Lung (tissue), 12 donors: ENCODE data around the gene SHMT1. TPM values are rescaled to one million over a fixed set of nuclear protein-coding genes. Genes with fewer than 3 reads are reported as not detected.

ENCODE experiments used
- ATAC-seq: fragments of 200-7000 bp; cut with Tn5 transposase; one replicate; pipeline ENCODE4 v1.9.1; 2020; ENCODE audit warnings: moderate number of reproducible peaks; ENCODE audit not compliant: insufficient read depth, low FRiP score
- DNase-seq, 3 donors: peaks; one replicate each; pipeline ENCODE4 v3.0.0-alpha.2; 2013 to 2017
- H3K27ac ChIP-seq, 2 donors: one replicate each; pipeline ENCODE4 v1.5.1; 2013; ENCODE audit warnings: mild to moderate bottlenecking in 2 of 2, moderate library complexity in 2 of 2, control low read depth in 1 of 2, inconsistent platforms in 1 of 2, low read depth in 1 of 2, low read length in 1 of 2
- H3K27me3 ChIP-seq, 3 donors: one replicate each; pipeline ENCODE4 v1.5.1; 2013; ENCODE audit warnings: low read length in 2 of 3; ENCODE audit not compliant: control insufficient read depth in 3 of 3, insufficient read depth in 3 of 3
- H3K36me3 ChIP-seq, 4 donors: one replicate each; pipeline ENCODE4 v1.5.1; 2013; ENCODE audit warnings: low read length in 4 of 4, mild to moderate bottlenecking in 1 of 4, moderate library complexity in 1 of 4; ENCODE audit not compliant: control insufficient read depth in 4 of 4, insufficient read depth in 4 of 4
- H3K4me1 ChIP-seq, 5 donors: one replicate each; pipeline ENCODE4 v1.5.1; 2013; ENCODE audit warnings: low read length in 5 of 5, mild to moderate bottlenecking in 2 of 5, moderate library complexity in 1 of 5; ENCODE audit not compliant: control insufficient read depth in 5 of 5, insufficient read depth in 5 of 5
- H3K4me3 ChIP-seq: one replicate; pipeline ENCODE4 v1.5.1; 2013; ENCODE audit warnings: mild to moderate bottlenecking, control low read depth, moderate library complexity
- H3K9ac ChIP-seq, 2 donors: one replicate each; pipeline ENCODE4 v1.5.1; 2013; ENCODE audit warnings: low read length in 2 of 2, control low read depth in 1 of 2; ENCODE audit not compliant: insufficient read depth in 1 of 2
- H3K9me3 ChIP-seq, 4 donors: one replicate each; pipeline ENCODE4 v1.5.1; 2013; ENCODE audit warnings: low read length in 3 of 4, mild to moderate bottlenecking in 1 of 4, moderate library complexity in 1 of 4; ENCODE audit not compliant: control insufficient read depth in 4 of 4, insufficient read depth in 3 of 4
- WGBS, 2 donors: extraction: QIAGEN DNeasy Blood & Tissue Kit; methylation state at CpG; one replicate each; pipeline ENCODE4 v1.1.7; 2013; 5-methylcytosine and 5-hydroxymethylcytosine counted together
- polyA plus RNA-seq, 2 donors: library from polyadenylated mRNA; stranded (reverse); fragments of 200-250 nt; gene quantifications; one replicate each; pipeline ENCODE4 v1.2.1, GENCODE V29; 2013
- total RNA-seq, 2 donors: library from RNA; depleted of rRNA in 1 of 2; stranded (reverse); fragments of >200 nt in 1 of 2; gene quantifications; one replicate each; pipeline ENCODE4 v1.2.1, GENCODE V29; 2014 to 2021
- TF ChIP-seq, protein P1 (sequence below): IDR thresholded peaks from 2 replicates; pipeline ENCODE4 v1.5.1; 2012; ENCODE audit warnings: mild to moderate bottlenecking; ENCODE audit errors: control extremely low read depth, extremely low read depth
- donor health status: control.
- donor health status: control.
- donor health status: Bipolar disorder and iron deficiency.
- donor health status: healthy.
- donor health status: DM: yes; HTN: yes; CAD: no.

The SHMT1 gene
- total and polyA plus RNA-seq, 4 donors, result 14.2 to 42.3 (median 25.3) TPM

DNA sequence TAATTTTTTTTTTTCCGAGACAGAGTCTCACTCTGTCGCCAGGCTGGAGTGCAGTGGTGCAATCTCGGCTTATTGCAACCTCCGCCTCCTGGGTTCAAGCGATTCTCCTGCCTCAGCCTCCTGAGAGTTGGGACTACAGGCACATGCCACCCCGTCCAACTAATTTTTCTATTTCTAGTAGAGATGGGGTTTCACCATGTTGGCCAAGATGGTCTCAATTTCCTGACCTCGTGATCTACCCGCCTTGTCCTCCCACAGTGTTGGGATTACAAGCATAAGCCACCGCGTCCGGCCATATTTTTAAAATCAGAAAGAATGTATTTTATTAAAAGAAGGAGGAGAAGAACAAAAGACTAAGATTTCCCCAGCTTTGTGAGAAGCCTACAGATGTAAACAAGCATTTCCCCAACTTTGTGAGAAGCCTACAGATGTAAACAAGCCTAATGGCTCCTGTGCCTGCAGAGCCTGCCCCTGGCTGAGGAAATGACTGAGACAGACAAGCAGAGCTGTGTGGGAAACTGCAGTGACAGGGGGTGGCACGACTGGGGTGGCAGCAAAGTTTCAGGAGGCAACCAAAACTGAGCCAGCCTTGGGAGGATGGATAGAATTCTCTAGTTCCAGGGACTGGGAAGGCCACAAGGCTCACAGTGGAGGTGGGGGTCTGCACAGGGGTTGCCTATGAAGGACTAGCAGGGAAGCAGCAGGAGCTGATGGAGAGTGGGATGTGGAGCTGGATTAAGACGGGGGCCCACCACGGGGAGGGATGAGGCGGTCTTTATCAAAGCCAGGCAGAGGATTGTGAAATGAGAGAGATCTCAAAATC, 71.4 kb downstream of the SHMT1 start:
- no peak for ATAC-seq
- Histone ChIP-seq H3K4me1 (no peaks in the 10 kb centered on the region), H3K27ac (no peak overlapping the region), H3K4me3 (no peak overlapping the region), H3K9me3 (no peaks in the 10 kb centered on the region), H3K36me3 (peaks cover 17 to 51% (median 35%) of the 10 kb centered on the region in 4 donors), H3K9ac (no peak overlapping the region), H3K27me3 (no peaks in the 10 kb centered on the region)
- no peak for DNase-seq
- 91 to 92% methylated on average over 15 of the region's 15 CpGs for WGBS, 2 donors
- TF ChIP-seq, protein P1, sequence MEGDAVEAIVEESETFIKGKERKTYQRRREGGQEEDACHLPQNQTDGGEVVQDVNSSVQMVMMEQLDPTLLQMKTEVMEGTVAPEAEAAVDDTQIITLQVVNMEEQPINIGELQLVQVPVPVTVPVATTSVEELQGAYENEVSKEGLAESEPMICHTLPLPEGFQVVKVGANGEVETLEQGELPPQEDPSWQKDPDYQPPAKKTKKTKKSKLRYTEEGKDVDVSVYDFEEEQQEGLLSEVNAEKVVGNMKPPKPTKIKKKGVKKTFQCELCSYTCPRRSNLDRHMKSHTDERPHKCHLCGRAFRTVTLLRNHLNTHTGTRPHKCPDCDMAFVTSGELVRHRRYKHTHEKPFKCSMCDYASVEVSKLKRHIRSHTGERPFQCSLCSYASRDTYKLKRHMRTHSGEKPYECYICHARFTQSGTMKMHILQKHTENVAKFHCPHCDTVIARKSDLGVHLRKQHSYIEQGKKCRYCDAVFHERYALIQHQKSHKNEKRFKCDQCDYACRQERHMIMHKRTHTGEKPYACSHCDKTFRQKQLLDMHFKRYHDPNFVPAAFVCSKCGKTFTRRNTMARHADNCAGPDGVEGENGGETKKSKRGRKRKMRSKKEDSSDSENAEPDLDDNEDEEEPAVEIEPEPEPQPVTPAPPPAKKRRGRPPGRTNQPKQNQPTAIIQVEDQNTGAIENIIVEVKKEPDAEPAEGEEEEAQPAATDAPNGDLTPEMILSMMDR, result no peak

DNA sequence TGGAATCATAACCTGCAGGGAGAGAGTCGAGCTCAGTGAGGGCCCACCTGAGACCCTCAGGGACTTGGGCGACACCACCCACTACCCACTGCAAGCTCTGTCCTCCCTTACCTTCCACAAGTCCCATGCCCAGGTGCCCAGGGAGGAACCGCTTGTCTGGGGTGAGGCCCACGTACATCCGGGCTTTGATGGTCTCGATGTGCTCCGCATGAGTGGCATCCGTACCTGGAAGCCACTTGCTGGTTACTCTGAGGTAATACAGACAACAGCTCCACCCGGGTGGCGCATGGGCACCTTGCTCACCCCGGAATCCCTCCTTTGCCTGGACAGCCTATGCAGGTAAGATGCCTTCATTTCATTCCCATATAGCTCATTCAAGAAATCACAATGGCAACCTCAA, 78.1 kb downstream of the SHMT1 start:
- ATAC-seq (no peak), DNase-seq (no peak)
- 96 to 98% methylated on average over 11 of the region's 11 CpGs for WGBS, 2 donors
- H3K27me3 ChIP-seq, result no peaks in the 10 kb centered on the region
- H3K36me3 ChIP-seq, result peaks cover 18 to 56% (median 48%) of the 10 kb centered on the region in 4 donors
- peaks cover 0 to 5% (median 0%) of the 10 kb centered on the region in 5 donors for H3K4me1 ChIP-seq
- TF ChIP-seq, protein P1, result no peak
- no peak overlapping the region for H3K9ac ChIP-seq
- no peak overlapping the region for H3K27ac ChIP-seq
- no peak overlapping the region for H3K4me3 ChIP-seq
- H3K9me3 ChIP-seq, result no peaks in the 10 kb centered on the region

GRCh38 chr17:18281788-18282187, 81.6 kb downstream of the SHMT1 start:
- no peak overlapping the region for H3K9ac ChIP-seq
- peaks cover 22 to 56% (median 48%) of the 10 kb centered on the region in 4 donors for H3K36me3 ChIP-seq
- H3K4me3 ChIP-seq, result no peak overlapping the region
- DNase-seq, result no peak
- H3K9me3 ChIP-seq, result no peaks in the 10 kb centered on the region
- H3K27me3 ChIP-seq, result no peaks in the 10 kb centered on the region
- peaks cover 0 to 5% (median 0%) of the 10 kb centered on the region in 5 donors for H3K4me1 ChIP-seq
- TF ChIP-seq, protein P1, result no peak
- ATAC-seq, result no peak
- H3K27ac ChIP-seq, result no peak overlapping the region
- 90 to 93% methylated on average over 6 of the region's 6 CpGs for WGBS, 2 donors
